ENCODE measurements around the gene GRIK3.
A peak's percentile ranks its signal among the peaks of the same experiment; 100 is the strongest.
"Not testable (repeated sequence)": the region's sequence is repeated elsewhere in the genome, so short reads cannot be mapped to it uniquely, and the experiment has no call there.

Gene GRIK3

DNA sequence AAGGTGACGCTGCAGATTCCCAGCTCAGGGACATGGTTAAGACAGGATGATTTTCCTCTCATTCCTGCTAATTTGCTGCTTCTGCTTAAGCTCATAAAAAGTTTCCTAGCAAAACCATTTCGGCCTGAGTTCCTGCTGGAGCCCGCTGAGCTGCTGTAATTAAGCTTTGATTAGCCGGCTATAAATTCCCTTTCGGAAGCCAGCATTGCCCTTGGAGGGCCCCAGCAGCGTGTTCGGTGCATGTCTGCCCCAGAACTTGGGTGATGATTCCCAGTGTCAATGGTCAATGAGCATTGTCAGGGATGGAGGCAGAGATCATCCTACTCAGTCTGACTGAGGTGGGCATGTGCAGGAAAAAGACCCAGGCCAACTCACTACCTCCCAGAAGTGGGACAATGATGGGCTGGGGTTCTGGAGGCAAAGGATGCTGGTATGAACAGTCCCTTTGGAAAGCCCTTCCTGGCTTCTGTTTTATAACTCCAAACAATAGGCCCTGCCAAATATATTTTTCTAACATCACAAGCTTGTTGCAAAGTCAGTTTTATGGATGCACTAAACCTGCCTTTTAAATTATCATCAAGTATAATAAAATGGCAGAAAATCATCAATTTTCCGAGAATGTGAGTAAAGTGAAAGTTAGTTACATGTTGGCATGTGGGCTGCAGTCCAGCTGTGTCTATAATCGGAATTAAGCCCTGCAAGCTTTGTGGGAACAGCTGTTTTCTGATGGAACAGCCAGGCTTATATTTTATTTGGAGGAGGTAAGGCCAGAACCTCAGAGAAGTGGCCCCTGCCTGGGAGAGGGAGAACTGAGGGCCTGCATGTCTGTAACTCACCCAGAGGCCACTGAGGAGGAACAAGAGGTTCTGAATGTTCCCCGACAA lies 257.1 kb downstream of the GRIK3 start:
- DNase-seq = no peak

- DNase-seq = no peak
Measured at GRCh38 chr1:36776256-36776655, 258.1 kb downstream of the GRIK3 start.

DNA sequence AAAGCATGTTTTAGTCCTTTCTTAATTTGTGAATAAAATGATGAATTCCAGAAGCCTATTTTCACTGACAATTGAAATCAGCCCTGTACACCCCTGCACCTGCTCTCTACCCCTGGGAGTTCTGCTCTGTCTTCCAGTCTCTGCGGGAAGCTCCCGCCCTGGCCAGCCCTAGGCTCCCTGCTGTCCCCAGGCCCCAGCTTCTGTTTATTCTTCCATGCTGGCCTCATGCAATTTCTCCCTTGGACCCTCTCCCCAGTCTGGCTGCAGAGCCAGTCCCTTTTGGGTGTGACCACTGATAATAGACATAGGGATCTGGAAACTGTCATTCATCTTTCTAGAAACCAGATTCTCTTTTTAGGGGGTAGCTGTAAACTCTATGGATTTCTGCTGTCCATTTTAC lies 258.6 kb downstream of the GRIK3 start:
- DNase-seq = no peak

GRCh38 chr1:36773827-36774541 lies 260.3 kb downstream of the GRIK3 start:
- DNase-seq = no peak

GRCh38 chr1:36772647-36773495 lies 261.4 kb downstream of the GRIK3 start:
- no peak for DNase-seq

- DNase-seq = peak; percentile 77
Measured at GRCh38 chr1:36771660-36772284, 262.5 kb downstream of the GRIK3 start.

DNA sequence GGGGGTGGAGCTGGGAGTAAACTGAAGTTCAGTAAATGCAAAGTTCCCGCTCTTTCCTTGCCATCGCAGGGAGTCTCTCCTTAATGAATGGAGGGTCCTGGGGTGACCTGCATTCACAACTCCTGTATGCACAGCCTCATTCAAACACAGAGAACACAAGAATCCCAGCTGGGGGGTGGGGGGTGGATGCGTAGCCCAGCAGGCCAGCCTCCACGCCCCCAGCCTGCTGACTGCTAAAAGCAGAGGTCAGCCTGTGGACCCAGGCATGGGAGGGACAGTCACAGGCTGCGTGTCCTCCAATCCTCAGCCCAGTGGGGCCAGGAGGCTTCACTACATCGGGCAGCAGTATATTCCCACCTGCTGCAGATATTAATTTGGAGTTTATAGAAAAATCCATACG lies 263.1 kb downstream of the GRIK3 start:
- no peak for DNase-seq

- no peak for DNase-seq
Measured at GRCh38 chr1:36769886-36770830, 264.2 kb downstream of the GRIK3 start.

- no peak for DNase-seq
Measured at GRCh38 chr1:36768486-36769178, 265.7 kb downstream of the GRIK3 start.

GRCh38 chr1:36767429-36767828 lies 266.9 kb downstream of the GRIK3 start:
- not testable (repeated sequence) for DNase-seq

DNA sequence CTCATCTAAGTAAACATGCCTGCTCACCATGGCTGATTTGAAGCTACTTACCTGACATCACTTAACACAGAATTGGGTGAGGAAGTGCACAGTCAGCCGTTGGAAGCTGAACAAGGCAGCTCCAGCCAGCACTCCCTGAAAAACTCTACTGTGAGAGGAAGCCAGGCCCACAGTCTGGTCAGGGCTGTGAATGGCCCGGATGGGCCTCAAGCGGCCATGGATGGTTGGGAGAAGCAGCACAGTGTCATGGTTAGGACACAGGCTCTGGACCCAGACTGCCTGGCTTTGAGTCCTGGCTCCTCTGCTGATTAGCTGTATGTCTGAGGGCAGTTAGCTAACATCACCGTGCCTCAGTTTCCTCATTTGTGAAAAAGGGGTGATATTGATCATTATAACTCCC lies 267.8 kb downstream of the GRIK3 start:
- DNase-seq = no peak

GRCh38 chr1:36765785-36766300 lies 268.5 kb downstream of the GRIK3 start:
- DNase-seq = no peak

DNA sequence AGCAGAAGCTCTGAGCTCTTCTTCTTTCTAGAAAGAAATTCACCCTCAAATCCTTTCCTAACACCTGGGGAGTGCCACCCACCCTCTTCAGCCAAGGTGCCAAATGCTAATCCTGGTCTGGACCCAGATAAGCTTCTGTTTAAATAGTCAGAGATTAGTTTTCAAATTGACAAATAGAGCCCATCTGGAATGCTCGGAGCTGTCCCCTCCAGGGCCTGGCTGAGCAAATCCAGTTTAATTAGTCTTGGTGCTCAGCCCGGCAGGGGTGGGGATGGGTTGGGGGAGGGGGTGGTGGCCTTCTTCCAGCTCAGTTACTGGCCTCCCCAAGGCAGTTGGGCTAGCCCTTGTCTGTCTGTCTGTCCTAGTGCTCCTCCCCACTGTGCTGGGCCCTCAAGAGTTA lies 269.5 kb downstream of the GRIK3 start:
- peak; percentile 16 for DNase-seq

DNA sequence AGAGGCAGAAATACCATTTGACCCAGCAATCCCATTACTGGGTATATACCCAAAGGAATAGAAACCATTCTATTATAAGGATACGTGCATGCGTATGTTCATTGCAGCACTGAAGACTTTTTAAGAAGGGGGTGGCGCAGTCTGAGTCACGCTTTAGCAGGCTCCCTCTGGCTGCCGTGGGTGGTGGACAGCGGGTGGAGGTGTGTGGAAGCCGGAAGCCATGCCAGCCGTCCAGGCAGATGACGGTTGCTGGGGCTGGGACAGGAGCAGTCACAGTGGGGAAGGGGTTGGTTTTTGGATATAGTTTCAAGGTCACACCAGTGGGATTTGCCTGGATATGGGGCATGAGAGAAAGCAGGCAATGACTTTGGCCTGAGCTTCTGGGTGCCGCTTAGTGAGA lies 270.5 kb downstream of the GRIK3 start:
- no peak for DNase-seq

GRCh38 chr1:36762174-36762573 lies 272.1 kb downstream of the GRIK3 start:
- DNase-seq = no peak

DNA sequence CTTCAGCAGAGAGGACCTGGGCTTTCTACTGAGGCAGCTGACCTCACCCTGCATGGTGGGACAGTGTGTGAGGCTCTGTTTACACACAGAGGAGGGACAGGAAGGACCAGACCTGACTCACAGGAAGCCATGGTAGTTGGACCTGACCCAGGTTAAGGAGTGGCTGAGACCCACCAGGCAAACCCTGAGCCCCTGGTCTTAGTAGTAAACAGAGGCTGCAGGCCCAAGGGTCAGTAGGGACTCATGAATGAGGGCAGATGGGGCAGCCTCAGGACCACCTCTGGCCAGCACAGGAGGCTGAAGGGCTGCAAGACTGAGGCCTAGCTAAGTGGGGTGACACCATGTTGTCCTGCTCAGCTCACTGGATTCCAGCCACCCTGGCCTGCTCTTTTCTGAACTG lies 273.2 kb downstream of the GRIK3 start:
- no peak for DNase-seq

- no peak for DNase-seq
Measured at GRCh38 chr1:36760081-36760480, 274.2 kb downstream of the GRIK3 start.

DNA sequence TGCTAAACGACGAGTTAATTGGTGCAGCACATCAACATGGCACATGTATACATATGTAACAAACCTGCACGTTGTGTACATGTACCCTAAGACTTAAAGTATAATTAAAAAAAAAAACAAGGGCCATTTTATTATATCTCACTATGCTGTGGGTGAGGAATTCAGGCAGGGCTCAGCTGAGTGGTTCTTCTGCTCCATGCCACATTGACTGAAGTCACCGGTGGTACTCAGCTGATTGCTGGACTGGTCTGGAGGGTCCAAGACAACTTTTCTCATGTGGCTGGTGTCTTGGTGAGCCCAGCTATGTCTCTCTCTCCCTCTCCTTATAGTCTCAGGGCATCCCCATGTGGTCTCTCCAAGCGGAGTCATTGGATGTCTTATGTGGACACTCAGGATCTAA lies 275.0 kb downstream of the GRIK3 start:
- DNase-seq = no peak

DNA sequence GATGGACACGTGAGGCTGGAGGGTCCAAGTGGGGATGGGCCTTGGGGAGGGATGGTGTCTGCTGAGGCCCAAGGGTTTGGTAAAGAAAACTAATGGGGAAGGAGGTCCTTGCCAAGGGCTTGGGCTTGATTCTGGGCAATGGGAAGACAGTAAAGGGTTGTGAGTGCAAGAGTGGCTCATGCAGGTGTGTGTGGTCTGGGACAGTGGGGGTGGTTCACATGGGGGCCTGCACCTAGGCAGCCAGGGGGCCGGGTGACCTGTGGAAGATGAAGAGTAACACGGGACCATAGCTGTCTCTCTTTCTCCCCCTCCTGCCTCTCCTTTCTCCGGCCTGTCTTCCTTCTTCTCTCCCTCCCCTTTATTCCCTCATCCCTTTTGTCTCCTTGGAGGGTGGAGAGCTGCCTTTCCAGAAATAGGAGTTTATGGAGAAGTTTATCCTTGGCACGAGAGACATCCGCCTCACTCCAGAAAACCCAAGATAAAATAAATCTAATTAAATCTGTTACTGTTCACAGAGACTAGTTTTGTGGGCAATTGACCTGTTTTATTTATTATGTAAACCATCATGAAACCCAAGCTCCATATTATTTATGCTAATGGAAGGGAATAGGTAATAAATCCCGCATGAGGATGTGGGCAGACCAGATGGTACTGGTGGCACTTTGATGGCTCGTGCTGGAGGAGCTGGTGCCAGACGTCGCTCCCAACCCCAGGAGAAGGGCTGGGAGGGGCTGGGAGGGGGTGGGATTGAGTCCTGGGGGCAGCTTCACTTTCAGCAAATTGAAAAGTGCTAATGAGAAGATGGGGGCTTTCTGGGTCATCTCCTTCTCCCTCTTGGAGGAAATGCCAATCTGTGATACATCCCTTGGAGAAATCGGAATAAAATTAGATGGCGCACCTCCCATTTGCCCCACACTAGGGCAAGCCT lies 278.7 kb downstream of the GRIK3 start:
- no peak for DNase-seq

DNA sequence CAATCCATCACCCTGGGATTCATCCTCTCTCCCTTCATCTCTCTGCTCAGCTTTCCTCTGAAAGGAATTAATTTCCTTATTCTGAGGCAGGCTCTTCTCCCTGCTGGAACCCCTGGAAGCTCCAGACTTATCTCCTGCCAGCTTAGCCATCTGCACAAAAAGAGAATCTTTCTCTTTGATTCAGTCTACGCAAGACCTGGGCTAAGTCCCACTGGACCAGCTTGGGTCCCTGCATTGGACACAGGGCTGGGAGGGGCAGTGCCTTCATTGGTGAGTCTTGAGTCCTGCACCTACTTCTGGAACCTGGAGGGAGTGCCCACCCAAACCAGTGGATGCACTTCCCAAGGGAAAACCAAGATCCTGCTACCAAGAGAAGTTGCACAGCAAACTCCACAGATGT lies 279.9 kb downstream of the GRIK3 start:
- no peak for DNase-seq
